MM.1S (cell line): ENCODE data around the gene ZNF653.

Source experiments
- CTCF ChIP-seq: fragments of 300-600 bp; sonication (generic); IDR thresholded peaks from 2 replicates; pipeline ENCODE4 v1.5.1; 2016; ENCODE audit warnings: antibody characterized with exemption, low read length, mixed read lengths
- EZH2 ChIP-seq: fragments of 300-600 bp; sonication (generic); optimal IDR thresholded peaks from 2 replicates; pipeline ENCODE3; 2017; ENCODE audit warnings: low read depth, mild to moderate bottlenecking, antibody characterized with exemption, low read length, mixed read lengths

- TF ChIP-seq CTCF (no peak), EZH2 (no peak)
These were observed 13.5 kb upstream of the ZNF653 start for GRCh38 chr19:11519138-11519537.
